NOMO-1 (cell line): ENCODE results near the gene NINJ1.

Experiments used
- DNase-seq, 2 experiments: peaks; one replicate each; lab custom pipeline; 2025; ENCODE audit not compliant: unreplicated experiment in 2 of 2; lab: John Stamatoyannopoulos, UW

Gene NINJ1

GRCh38 chr9:93133681-93134014, 403 bp downstream of the NINJ1 start:
- DNase-seq = peak; percentile 67 to 70

GRCh38 chr9:93132946-93133680, 938 bp downstream of the NINJ1 start:
- no peak for DNase-seq

- no peak for DNase-seq
Observed at GRCh38 chr9:93132287-93132927, 1.6 kb downstream of the NINJ1 start.

- DNase-seq = no peak
Observed at GRCh38 chr9:93131599-93132286, 2.3 kb downstream of the NINJ1 start.

GRCh38 chr9:93130861-93131481, 3.1 kb downstream of the NINJ1 start:
- DNase-seq = no peak

GRCh38 chr9:93129691-93130500, 4.2 kb downstream of the NINJ1 start:
- no peak for DNase-seq

GRCh38 chr9:93129286-93129685, 4.8 kb downstream of the NINJ1 start:
- no peak for DNase-seq

GRCh38 chr9:93128715-93129224, 5.3 kb downstream of the NINJ1 start:
- no peak for DNase-seq

- DNase-seq = no peak
Observed at GRCh38 chr9:93128011-93128714, 5.9 kb downstream of the NINJ1 start.

GRCh38 chr9:93127395-93127911, 6.6 kb downstream of the NINJ1 start:
- peak; percentile 44 to 49 for DNase-seq

GRCh38 chr9:93126825-93127368, 7.2 kb downstream of the NINJ1 start:
- no peak for DNase-seq

- DNase-seq = no peak
Observed at GRCh38 chr9:93126151-93126781, 7.8 kb downstream of the NINJ1 start.

GRCh38 chr9:93125331-93125894, 8.6 kb downstream of the NINJ1 start:
- no peak for DNase-seq

- no peak for DNase-seq
Observed at GRCh38 chr9:93124793-93125192, 9.3 kb downstream of the NINJ1 start.

- no peak for DNase-seq
Observed at GRCh38 chr9:93123561-93124283, 10.3 kb downstream of the NINJ1 start.

- no peak for DNase-seq
Observed at GRCh38 chr9:93122721-93123221, 11.3 kb downstream of the NINJ1 start.

- no peak for DNase-seq
Observed at GRCh38 chr9:93121316-93122241, 12.5 kb downstream of the NINJ1 start.
